Peyer's patch (tissue), 4 donors: ENCODE data around the gene STOML1.

Source experiments
- CTCF ChIP-seq, 6 experiments: fragments of 450-650 bp in 4 of 6; fragments of 200-600 bp in 2 of 6; sonication (generic) in 1 of 6; IDR thresholded peaks; one replicate each; pipeline ENCODE4 v1.5.1; 2017 to 2019; ENCODE audit warnings: antibody characterized with exemption in 6 of 6, mild to moderate bottlenecking in 3 of 6, moderate library complexity in 1 of 6
- POLR2A ChIP-seq, 2 donors: fragments of 450-650 bp; IDR thresholded peaks; one replicate each; pipeline ENCODE4 v1.5.1; 2017; ENCODE audit warnings: antibody characterized with exemption in 2 of 2, mild to moderate bottlenecking in 2 of 2, moderate library complexity in 2 of 2

GRCh38 chr15:73948396-73948795 lies 43.7 kb downstream of the STOML1 start:
- TF ChIP-seq CTCF (IDR thresholded peaks at IDR 0.05) (no peak), POLR2A (IDR thresholded peaks at IDR 0.05) (no peak)
